Hepatocyte (in vitro differentiated cells): ENCODE results near the gene PTX4.

Experiments
- CTCF ChIP-seq: fragments of 200-600 bp; sonication (generic); IDR thresholded peaks from 2 replicates; pipeline ENCODE4 v1.5.1; 2016; ENCODE audit warnings: antibody characterized with exemption, mild to moderate bottlenecking; ENCODE audit not compliant: poor library complexity
- EZH2 ChIP-seq: fragments of 200-600 bp; sonication (generic); IDR thresholded peaks from 2 replicates; pipeline ENCODE4 v1.6.1; 2016; ENCODE audit warnings: antibody characterized with exemption, mild to moderate bottlenecking, borderline replicate concordance
- EZH2phosphoT487 ChIP-seq: fragments of 200-600 bp; sonication (generic); IDR thresholded peaks from one replicate; pipeline ENCODE4 v1.6.1; 2018; ENCODE audit warnings: antibody characterized with exemption, mild to moderate bottlenecking, low read depth, moderate library complexity; ENCODE audit not compliant: unreplicated experiment, severe bottlenecking

GRCh38 chr16:1509307-1510221, 20.8 kb upstream of the PTX4 start:
- no peak for TF ChIP-seq EZH2
- TF ChIP-seq CTCF: no peak
- no peak for TF ChIP-seq EZH2phosphoT487
